ENCODE results near the gene ARHGAP42. TPM values are rescaled to one million over a fixed set of nuclear protein-coding genes. Genes with fewer than 3 reads are reported as not detected.

The ARHGAP42 gene
- total RNA-seq, 1 donor from 2014 or later, result 33.2 TPM

GRCh38 chr11:100639140-100639539 is 47.9 kb upstream of the ARHGAP42 start:
- Histone ChIP-seq H2AFZ (ENCODE audit: low read depth, low read length) (peak overlapping the region; percentile 72), H4K20me1 (ENCODE audit: insufficient read depth, low read length) (no peaks in the 10 kb centered on the region), H3K4me1 (ENCODE audit: insufficient read depth, low read length) (peaks cover 9% of the 10 kb centered on the region), H3K79me2 (ENCODE audit: insufficient read depth, low read length) (no peaks in the 10 kb centered on the region), H3K4me2 (ENCODE audit: low read length) (peak overlapping the region; percentile 74), H3K36me3 (ENCODE audit: insufficient read depth, low read length) (no peaks in the 10 kb centered on the region), H3K9ac (ENCODE audit: low read length) (peak overlapping the region; percentile 47), H3K27ac (ENCODE audit: low read depth, low read length) (no peak overlapping the region), H3K9me3 (ENCODE audit: insufficient read depth, low read depth, low read length) (no peaks in the 10 kb centered on the region), H3K27me3 (ENCODE audit: insufficient read depth, low read length) (no peaks in the 10 kb centered on the region), H3K4me3 (ENCODE audit: insufficient read depth, low read depth, low read length) (no peak overlapping the region)
- H3K9me3 Mint-ChIP-seq (ENCODE audit: unreplicated experiment), result no peaks in the 10 kb centered on the region
- FAIRE-seq (no peak), DNase-seq (ENCODE audit: low read depth) (peak; percentile 54)
- TF ChIP-seq EZH2 (IDR thresholded peaks at IDR 0.05; ENCODE audit: insufficient read depth, low read length), result no peak
- TF ChIP-seq, protein P1, sequence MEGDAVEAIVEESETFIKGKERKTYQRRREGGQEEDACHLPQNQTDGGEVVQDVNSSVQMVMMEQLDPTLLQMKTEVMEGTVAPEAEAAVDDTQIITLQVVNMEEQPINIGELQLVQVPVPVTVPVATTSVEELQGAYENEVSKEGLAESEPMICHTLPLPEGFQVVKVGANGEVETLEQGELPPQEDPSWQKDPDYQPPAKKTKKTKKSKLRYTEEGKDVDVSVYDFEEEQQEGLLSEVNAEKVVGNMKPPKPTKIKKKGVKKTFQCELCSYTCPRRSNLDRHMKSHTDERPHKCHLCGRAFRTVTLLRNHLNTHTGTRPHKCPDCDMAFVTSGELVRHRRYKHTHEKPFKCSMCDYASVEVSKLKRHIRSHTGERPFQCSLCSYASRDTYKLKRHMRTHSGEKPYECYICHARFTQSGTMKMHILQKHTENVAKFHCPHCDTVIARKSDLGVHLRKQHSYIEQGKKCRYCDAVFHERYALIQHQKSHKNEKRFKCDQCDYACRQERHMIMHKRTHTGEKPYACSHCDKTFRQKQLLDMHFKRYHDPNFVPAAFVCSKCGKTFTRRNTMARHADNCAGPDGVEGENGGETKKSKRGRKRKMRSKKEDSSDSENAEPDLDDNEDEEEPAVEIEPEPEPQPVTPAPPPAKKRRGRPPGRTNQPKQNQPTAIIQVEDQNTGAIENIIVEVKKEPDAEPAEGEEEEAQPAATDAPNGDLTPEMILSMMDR (IDR thresholded peaks at IDR 0.05; ENCODE audit: insufficient read depth, low read depth, low read length), result no peak
- H3K4me3 Mint-ChIP-seq (ENCODE audit: unreplicated experiment), result no peak overlapping the region
- H3K36me3 Mint-ChIP-seq (ENCODE audit: low read depth, unreplicated experiment), result no peaks in the 10 kb centered on the region
- no peaks in the 10 kb centered on the region for H3K27me3 Mint-ChIP-seq (ENCODE audit: low read depth, unreplicated experiment)
- H3K27ac Mint-ChIP-seq (ENCODE audit: unreplicated experiment), result no peak overlapping the region
- H3K4me1 Mint-ChIP-seq (ENCODE audit: low read depth, unreplicated experiment), result peaks cover 8% of the 10 kb centered on the region

DNA sequence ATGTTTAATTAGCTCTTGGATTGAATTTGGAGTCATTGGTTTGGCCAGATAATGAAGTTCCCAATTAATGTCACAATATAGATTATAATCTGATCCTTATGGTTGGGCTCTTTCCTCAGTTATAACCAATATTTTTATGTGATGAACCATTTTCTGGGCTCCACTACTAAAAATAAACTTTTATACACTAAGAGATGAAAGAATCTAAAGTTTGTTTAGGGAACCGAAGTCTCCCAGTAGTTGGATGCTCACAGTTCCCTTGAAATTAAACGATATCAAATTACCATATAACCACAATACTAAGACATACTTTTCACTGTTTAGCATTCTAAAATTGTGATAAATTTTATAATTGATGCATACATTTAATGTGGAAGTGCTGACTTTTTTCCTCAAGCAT is 47.0 kb upstream of the ARHGAP42 start:
- no peak for DNase-seq (ENCODE audit: low read depth)
- H3K27ac Mint-ChIP-seq (ENCODE audit: unreplicated experiment), result no peak overlapping the region

DNA sequence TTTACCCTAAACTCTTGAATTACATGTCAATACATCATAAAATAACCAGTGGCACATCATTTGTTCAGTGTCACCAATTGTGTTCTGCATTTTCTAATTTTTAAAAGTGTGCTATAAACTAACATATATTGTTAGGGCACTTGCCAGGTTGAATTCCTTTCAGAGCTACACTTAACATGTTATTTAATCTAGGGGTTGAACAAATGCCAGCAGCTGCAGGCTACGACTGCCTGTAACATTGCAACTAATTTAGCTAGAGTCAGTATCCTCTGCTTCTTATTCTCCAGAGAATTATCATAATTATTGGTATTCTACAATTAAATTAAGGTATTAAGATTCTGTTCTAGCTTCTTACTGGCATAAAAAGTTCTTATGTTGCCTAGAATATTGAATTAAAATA is 46.4 kb upstream of the ARHGAP42 start:
- Histone ChIP-seq H3K9me3 (ENCODE audit: insufficient read depth, low read depth, low read length) (no peaks in the 10 kb centered on the region), H3K36me3 (ENCODE audit: insufficient read depth, low read length) (no peaks in the 10 kb centered on the region), H3K79me2 (ENCODE audit: insufficient read depth, low read length) (no peaks in the 10 kb centered on the region), H2AFZ (ENCODE audit: low read depth, low read length) (no peak overlapping the region), H3K9ac (ENCODE audit: low read length) (no peak overlapping the region), H3K4me2 (ENCODE audit: low read length) (no peak overlapping the region), H3K27me3 (ENCODE audit: insufficient read depth, low read length) (no peaks in the 10 kb centered on the region), H3K4me3 (ENCODE audit: insufficient read depth, low read depth, low read length) (no peak overlapping the region), H3K4me1 (ENCODE audit: insufficient read depth, low read length) (peaks cover 9% of the 10 kb centered on the region), H4K20me1 (ENCODE audit: insufficient read depth, low read length) (no peaks in the 10 kb centered on the region), H3K27ac (ENCODE audit: low read depth, low read length) (no peak overlapping the region)
- no peak overlapping the region for H3K27ac Mint-ChIP-seq (ENCODE audit: unreplicated experiment)
- no peaks in the 10 kb centered on the region for H3K27me3 Mint-ChIP-seq (ENCODE audit: low read depth, unreplicated experiment)
- TF ChIP-seq, protein P1 (IDR thresholded peaks at IDR 0.05; ENCODE audit: insufficient read depth, low read depth, low read length), result no peak
- no peak for TF ChIP-seq EZH2 (IDR thresholded peaks at IDR 0.05; ENCODE audit: insufficient read depth, low read length)
- FAIRE-seq (no peak), DNase-seq (ENCODE audit: low read depth) (no peak)
- H3K4me1 Mint-ChIP-seq (ENCODE audit: low read depth, unreplicated experiment), result peaks cover 3% of the 10 kb centered on the region
- H3K36me3 Mint-ChIP-seq (ENCODE audit: low read depth, unreplicated experiment), result no peaks in the 10 kb centered on the region
- no peaks in the 10 kb centered on the region for H3K9me3 Mint-ChIP-seq (ENCODE audit: unreplicated experiment)
- no peak overlapping the region for H3K4me3 Mint-ChIP-seq (ENCODE audit: unreplicated experiment)

More for the DNA sequence above, 47.0 kb upstream of the ARHGAP42 start:
- Histone ChIP-seq H3K27ac (ENCODE audit: low read depth, low read length) (no peak overlapping the region), H3K27me3 (ENCODE audit: insufficient read depth, low read length) (no peaks in the 10 kb centered on the region), H3K9ac (ENCODE audit: low read length) (no peak overlapping the region), H3K9me3 (ENCODE audit: insufficient read depth, low read depth, low read length) (no peaks in the 10 kb centered on the region), H2AFZ (ENCODE audit: low read depth, low read length) (no peak overlapping the region), H3K4me3 (ENCODE audit: insufficient read depth, low read depth, low read length) (no peak overlapping the region), H3K4me1 (ENCODE audit: insufficient read depth, low read length) (peaks cover 9% of the 10 kb centered on the region), H3K79me2 (ENCODE audit: insufficient read depth, low read length) (no peaks in the 10 kb centered on the region), H4K20me1 (ENCODE audit: insufficient read depth, low read length) (no peaks in the 10 kb centered on the region), H3K36me3 (ENCODE audit: insufficient read depth, low read length) (no peaks in the 10 kb centered on the region), H3K4me2 (ENCODE audit: low read length) (no peak overlapping the region)
- Mint-ChIP-seq H3K4me3 (ENCODE audit: unreplicated experiment) (no peak overlapping the region), H3K27me3 (ENCODE audit: low read depth, unreplicated experiment) (no peaks in the 10 kb centered on the region), H3K36me3 (ENCODE audit: low read depth, unreplicated experiment) (no peaks in the 10 kb centered on the region), H3K4me1 (ENCODE audit: low read depth, unreplicated experiment) (peaks cover 7% of the 10 kb centered on the region), H3K9me3 (ENCODE audit: unreplicated experiment) (no peaks in the 10 kb centered on the region)
- no peak for FAIRE-seq
- TF ChIP-seq, protein P1 (IDR thresholded peaks at IDR 0.05; ENCODE audit: insufficient read depth, low read depth, low read length), result no peak
- no peak for TF ChIP-seq EZH2 (IDR thresholded peaks at IDR 0.05; ENCODE audit: insufficient read depth, low read length)
